GM23338 (cell line): ENCODE measurements around the gene GTF2A1. TPM values are rescaled to one million over a fixed set of nuclear protein-coding genes. Genes with fewer than 3 reads are reported as not detected.

Experiments used
- ATAC-seq: fragments of 200-7000 bp; cut with Tn5 transposase; 3 replicates; pipeline ENCODE4 v1.9.1; 2020
- DNase-seq: peaks from one replicate; pipeline ENCODE4 v3.0.0-alpha.2; 2015; ENCODE audit warnings: low spot score
- H2AFZ ChIP-seq: fragments of 200-600 bp; sonication (generic); 2 replicates; pipeline ENCODE4 v1.8.0; 2016; ENCODE audit warnings: antibody characterized with exemption, mild to moderate bottlenecking, moderate library complexity
- H3F3A ChIP-seq: fragments of 200-600 bp; sonication (generic); replicated peaks from 2 replicates; pipeline ENCODE4 v1.8.0; 2017; ENCODE audit warnings: antibody characterized with exemption, mixed run types, low read depth
- H3K27ac ChIP-seq: fragments of 200-600 bp; sonication (generic); 2 replicates; pipeline ENCODE4 v1.6.1; 2016; ENCODE audit warnings: low read depth
- H3K27me3 ChIP-seq: fragments of 200-600 bp; sonication (generic); 2 replicates; pipeline ENCODE4 v1.8.0; 2016; ENCODE audit warnings: mild to moderate bottlenecking, mixed run types, moderate library complexity; ENCODE audit not compliant: insufficient read depth
- H3K36me3 ChIP-seq: fragments of 200-600 bp; sonication (generic); 2 replicates; pipeline ENCODE4 v1.8.0; 2016; ENCODE audit warnings: mild to moderate bottlenecking; ENCODE audit not compliant: insufficient read depth
- H3K4me1 ChIP-seq: fragments of 200-600 bp; sonication (generic); 2 replicates; pipeline ENCODE4 v1.8.0; 2016; ENCODE audit warnings: mild to moderate bottlenecking, moderate library complexity; ENCODE audit not compliant: insufficient read depth
- H3K4me2 ChIP-seq: fragments of 200-600 bp; sonication (generic); 2 replicates; pipeline ENCODE4 v1.7.1; 2017; ENCODE audit warnings: mixed run types
- H3K4me3 ChIP-seq: fragments of 200-600 bp; sonication (generic); 2 replicates; pipeline ENCODE4 v1.6.1; 2016; ENCODE audit warnings: mixed run types
- H3K79me2 ChIP-seq: fragments of 200-600 bp; sonication (generic); replicated peaks from 2 replicates; pipeline ENCODE4 v1.8.0; 2017; ENCODE audit warnings: mild to moderate bottlenecking; ENCODE audit not compliant: insufficient read depth
- H3K9me2 ChIP-seq: fragments of 200-600 bp; sonication (generic); 2 replicates; pipeline ENCODE4 v1.8.0; 2017; ENCODE audit not compliant: insufficient read depth
- H4K20me1 ChIP-seq: fragments of 200-600 bp; sonication (generic); replicated peaks from 2 replicates; pipeline ENCODE4 v1.8.0; 2017; ENCODE audit warnings: mild to moderate bottlenecking; ENCODE audit not compliant: insufficient read depth
- H3K27ac Mint-ChIP-seq: 2 replicates; pipeline ENCODE4 v1.8.0; 2020; ENCODE audit warnings: inconsistent platforms, mild to moderate bottlenecking, moderate library complexity, mixed read lengths
- H3K27me3 Mint-ChIP-seq: 3 replicates; pipeline ENCODE4 v1.8.0; 2022; ENCODE audit warnings: low read depth, mild to moderate bottlenecking, moderate library complexity, mixed read lengths, inconsistent platforms; ENCODE audit not compliant: insufficient read depth, poor library complexity
- H3K36me3 Mint-ChIP-seq: 3 replicates; pipeline ENCODE4 v1.8.0; 2021; ENCODE audit warnings: low read depth, mild to moderate bottlenecking, inconsistent platforms, moderate library complexity, mixed read lengths
- H3K4me1 Mint-ChIP-seq: 3 replicates; pipeline ENCODE4 v1.8.0; 2020; ENCODE audit warnings: mild to moderate bottlenecking, inconsistent platforms, mixed read lengths
- H3K4me3 Mint-ChIP-seq: 3 replicates; pipeline ENCODE4 v1.8.0; 2021; ENCODE audit warnings: moderate library complexity, mild to moderate bottlenecking, inconsistent platforms, mixed read lengths
- H3K9me3 Mint-ChIP-seq: 3 replicates; pipeline ENCODE4 v1.8.0; 2020; ENCODE audit warnings: moderate library complexity, mild to moderate bottlenecking, inconsistent platforms, mixed read lengths
- CREB1 ChIP-seq: fragments of 250-450 bp; sonication (Bioruptor Pico); IDR thresholded peaks from 2 replicates; pipeline ENCODE4 v1.5.0; 2020; ENCODE audit warnings: low read depth, mild to moderate bottlenecking, moderate library complexity
- CTCF ChIP-seq, 2 experiments: fragments of 200-600 bp in 1 of 2; sonication (generic) in 1 of 2; conservative IDR thresholded peaks; 2 replicates each; pipeline versions ENCODE4 v1.5.1 to v1.6.1; 2016 to 2017; ENCODE audit warnings: antibody characterized with exemption in 2 of 2, low read depth in 2 of 2, mild to moderate bottlenecking in 2 of 2, moderate library complexity in 1 of 2
- ETS1 ChIP-seq: IDR thresholded peaks from 2 replicates; pipeline ENCODE4 v1.6.1; 2016; ENCODE audit warnings: antibody characterized with exemption
- EZH2 ChIP-seq: fragments of 200-600 bp; sonication (generic); IDR thresholded peaks from one replicate; pipeline ENCODE4 v1.8.0; 2017; ENCODE audit warnings: antibody characterized with exemption, mild to moderate bottlenecking, low read depth; ENCODE audit not compliant: unreplicated experiment
- JUNB ChIP-seq: IDR thresholded peaks from one replicate; pipeline ENCODE4 v1.6.1; 2016; ENCODE audit warnings: antibody characterized with exemption; ENCODE audit not compliant: unreplicated experiment
- NANOG ChIP-seq: IDR thresholded peaks from 2 replicates; pipeline ENCODE4 v1.6.1; 2016; ENCODE audit warnings: antibody characterized with exemption, borderline replicate concordance
- POLR2AphosphoS5 ChIP-seq: IDR thresholded peaks from 2 replicates; pipeline ENCODE4 v1.6.1; 2016; ENCODE audit warnings: antibody characterized with exemption, low read depth
- STAT1 ChIP-seq: IDR thresholded peaks from one replicate; pipeline ENCODE4 v1.6.1; 2016; ENCODE audit warnings: antibody characterized with exemption; ENCODE audit not compliant: unreplicated experiment
- ZNF114 ChIP-seq: fragments of 250-450 bp; sonication (Bioruptor Pico); IDR thresholded peaks from 2 replicates; pipeline ENCODE4 v1.5.0; 2020; ENCODE audit warnings: mild to moderate bottlenecking, moderate library complexity
- ZNF331 ChIP-seq: fragments of 250-450 bp; sonication (Bioruptor Pico); IDR thresholded peaks from 2 replicates; pipeline ENCODE4 v1.5.0; 2020; ENCODE audit warnings: low read depth, mild to moderate bottlenecking, moderate library complexity
- ZNF462 ChIP-seq: fragments of 250-450 bp; sonication (Bioruptor Pico); IDR thresholded peaks from 2 replicates; pipeline ENCODE4 v1.5.0; 2020; ENCODE audit warnings: mild to moderate bottlenecking, moderate library complexity
- polyA plus RNA-seq: library from polyadenylated mRNA; unstranded; fragments of >200 nt; fragmentation: Nextera tagmentation; extraction: Ambion mirVana; gene quantifications from 2 replicates; pipeline ENCODE4 v1.2.1, GENCODE V29; 2016
- total RNA-seq: library from RNA; depleted of rRNA; stranded (reverse); fragments of >200 nt; shearing (Covaris generic); gene quantifications from 2 replicates; pipeline ENCODE4 v1.2.3, GENCODE V29; 2014
- TF ChIP-seq, protein P1 (sequence below): IDR thresholded peaks from one replicate; pipeline ENCODE4 v1.6.1; 2018; ENCODE audit warnings: antibody characterized with exemption; ENCODE audit not compliant: unreplicated experiment

The GTF2A1 gene
- total and polyA plus RNA-seq, 2 experiments from 2014 or later: 12.1 to 50.6 TPM

DNA sequence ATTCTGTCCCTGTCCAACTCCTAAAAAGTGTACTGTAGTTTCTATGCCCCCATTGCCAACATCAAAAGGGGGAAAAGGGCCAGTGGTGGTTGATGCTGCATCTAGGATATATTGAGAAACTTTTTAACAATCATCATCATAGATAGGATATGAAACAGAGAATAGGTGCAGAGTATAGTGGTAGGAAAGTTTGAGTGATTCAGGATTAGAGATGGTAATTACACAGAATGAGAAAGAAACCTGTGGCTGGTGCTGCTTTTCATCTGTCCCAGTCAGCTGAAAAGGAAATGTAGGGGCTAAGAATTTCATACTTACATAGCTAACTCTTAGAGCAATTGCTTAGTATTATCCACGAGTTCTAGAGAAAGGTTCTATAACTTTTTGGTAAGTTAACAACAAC is 67.6 kb downstream of the GTF2A1 start (continued):
- TF ChIP-seq ZNF462 (CRISPR knock-in tag) (no peak), POLR2AphosphoS5 (no peak)

DNA sequence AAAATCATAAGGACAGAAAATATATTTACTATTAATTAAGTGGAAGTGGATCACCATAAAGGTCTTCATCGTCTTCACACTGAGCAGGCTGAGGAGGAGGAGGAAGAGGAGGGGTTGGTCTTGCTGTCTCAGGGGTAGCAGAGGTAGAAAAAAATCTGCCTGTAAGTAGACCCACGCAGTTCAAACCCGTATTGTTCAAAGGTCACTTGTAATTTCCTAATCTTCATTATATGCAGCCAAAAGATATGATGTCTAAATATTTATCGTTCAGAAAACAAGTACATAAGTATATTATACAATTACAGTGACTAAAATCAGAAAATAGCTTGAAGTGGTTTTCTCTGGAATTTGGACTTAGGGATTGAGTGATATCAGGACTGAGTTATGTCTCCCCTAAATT is 72.1 kb downstream of the GTF2A1 start:
- no peaks in the 10 kb centered on the region for H3F3A ChIP-seq
- no peak for DNase-seq
- Mint-ChIP-seq H3K36me3 (no peaks in the 10 kb centered on the region), H3K4me3 (no peak overlapping the region), H3K27ac (no peak overlapping the region), H3K4me1 (no peaks in the 10 kb centered on the region), H3K27me3 (no peaks in the 10 kb centered on the region), H3K9me3 (no peaks in the 10 kb centered on the region)
- H3K4me2 ChIP-seq: no peak overlapping the region
- no peak for ATAC-seq
- H3K36me3 ChIP-seq: no peaks in the 10 kb centered on the region
- H3K9me2 ChIP-seq: peaks cover 5% of the 10 kb centered on the region; the same call in 1 of the 2 replicates
- H3K4me1 ChIP-seq: no peaks in the 10 kb centered on the region
- H3K27ac ChIP-seq: no peak overlapping the region
- H2AFZ ChIP-seq: no peak overlapping the region
- H3K79me2 ChIP-seq: no peaks in the 10 kb centered on the region
- H4K20me1 ChIP-seq: no peaks in the 10 kb centered on the region
- no peak overlapping the region for H3K4me3 ChIP-seq
- no peaks in the 10 kb centered on the region for H3K27me3 ChIP-seq
- TF ChIP-seq EZH2 (no peak), ETS1 (no peak), CREB1 (CRISPR knock-in tag) (no peak), NANOG (no peak), STAT1 (no peak), JUNB (no peak), ZNF114 (CRISPR knock-in tag) (no peak), CTCF (conservative IDR thresholded peaks at IDR 0.05; ENCODE audit: low read depth in 2 of 2) (no peak), POLR2AphosphoS5 (no peak), ZNF331 (CRISPR knock-in tag) (no peak)
- TF ChIP-seq, protein P1, sequence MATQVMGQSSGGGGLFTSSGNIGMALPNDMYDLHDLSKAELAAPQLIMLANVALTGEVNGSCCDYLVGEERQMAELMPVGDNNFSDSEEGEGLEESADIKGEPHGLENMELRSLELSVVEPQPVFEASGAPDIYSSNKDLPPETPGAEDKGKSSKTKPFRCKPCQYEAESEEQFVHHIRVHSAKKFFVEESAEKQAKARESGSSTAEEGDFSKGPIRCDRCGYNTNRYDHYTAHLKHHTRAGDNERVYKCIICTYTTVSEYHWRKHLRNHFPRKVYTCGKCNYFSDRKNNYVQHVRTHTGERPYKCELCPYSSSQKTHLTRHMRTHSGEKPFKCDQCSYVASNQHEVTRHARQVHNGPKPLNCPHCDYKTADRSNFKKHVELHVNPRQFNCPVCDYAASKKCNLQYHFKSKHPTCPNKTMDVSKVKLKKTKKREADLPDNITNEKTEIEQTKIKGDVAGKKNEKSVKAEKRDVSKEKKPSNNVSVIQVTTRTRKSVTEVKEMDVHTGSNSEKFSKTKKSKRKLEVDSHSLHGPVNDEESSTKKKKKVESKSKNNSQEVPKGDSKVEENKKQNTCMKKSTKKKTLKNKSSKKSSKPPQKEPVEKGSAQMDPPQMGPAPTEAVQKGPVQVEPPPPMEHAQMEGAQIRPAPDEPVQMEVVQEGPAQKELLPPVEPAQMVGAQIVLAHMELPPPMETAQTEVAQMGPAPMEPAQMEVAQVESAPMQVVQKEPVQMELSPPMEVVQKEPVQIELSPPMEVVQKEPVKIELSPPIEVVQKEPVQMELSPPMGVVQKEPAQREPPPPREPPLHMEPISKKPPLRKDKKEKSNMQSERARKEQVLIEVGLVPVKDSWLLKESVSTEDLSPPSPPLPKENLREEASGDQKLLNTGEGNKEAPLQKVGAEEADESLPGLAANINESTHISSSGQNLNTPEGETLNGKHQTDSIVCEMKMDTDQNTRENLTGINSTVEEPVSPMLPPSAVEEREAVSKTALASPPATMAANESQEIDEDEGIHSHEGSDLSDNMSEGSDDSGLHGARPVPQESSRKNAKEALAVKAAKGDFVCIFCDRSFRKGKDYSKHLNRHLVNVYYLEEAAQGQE: no peak
